CD4-positive, alpha-beta T cell treated with Interleukin-17A for 1 hour (primary cell): ENCODE data around the gene MEIOSIN.
"Not testable (repeated sequence)": the region's sequence is repeated elsewhere in the genome, so short reads cannot be mapped to it uniquely, and the experiment has no call there.

Source experiments
- DNase-seq: peaks from one replicate; pipeline ENCODE4 v3.0.0-alpha.2; 2020

Gene MEIOSIN

GRCh38 chr19:45733160-45733810 is at the start of gene MEIOSIN:
Gene MEIOSIN (plus strand): TSS chr19:45733439. CDS start chr19:45735377, 1,938 bp downstream.
- DNase-seq = no peak

GRCh38 chr19:45685045-45685444 is 48.2 kb upstream of the MEIOSIN start:
- not testable (repeated sequence) for DNase-seq

GRCh38 chr19:45687599-45687998 is 45.6 kb upstream of the MEIOSIN start:
- DNase-seq = no peak

- peak; percentile 94 for DNase-seq
These were observed 41.6 kb upstream of the MEIOSIN start, which contains the start of gene SNRPD2 for GRCh38 chr19:45691516-45692186. Gene SNRPD2 (minus strand): TSS chr19:45691953. CDS start chr19:45691888, 65 bp downstream.

GRCh38 chr19:45692187-45693105 is 40.8 kb upstream of the MEIOSIN start, which contains the start of gene QPCTL:
Gene QPCTL (plus strand): TSS chr19:45692666. CDS start chr19:45692704, 38 bp downstream.
- peak; percentile 99 for DNase-seq

GRCh38 chr19:45693106-45693788 is 40.0 kb upstream of the MEIOSIN start:
- DNase-seq = peak; percentile 69

- no peak for DNase-seq
These were observed 31.6 kb upstream of the MEIOSIN start for GRCh38 chr19:45701676-45702075.

- DNase-seq = no peak
These were observed 28.1 kb upstream of the MEIOSIN start for GRCh38 chr19:45705115-45705514.

- DNase-seq = no peak
These were observed 27.4 kb upstream of the MEIOSIN start for GRCh38 chr19:45705710-45706415.

- no peak for DNase-seq
These were observed 22.7 kb upstream of the MEIOSIN start for GRCh38 chr19:45710356-45711130.

GRCh38 chr19:45711851-45712698 is 21.2 kb upstream of the MEIOSIN start:
- no peak for DNase-seq

- no peak for DNase-seq
These were observed 20.6 kb upstream of the MEIOSIN start for GRCh38 chr19:45712699-45713067.

GRCh38 chr19:45713141-45713540 is 20.1 kb upstream of the MEIOSIN start:
- no peak for DNase-seq

- DNase-seq = no peak
These were observed 18.1 kb upstream of the MEIOSIN start for GRCh38 chr19:45715139-45715538.

GRCh38 chr19:45716359-45717130 is 16.7 kb upstream of the MEIOSIN start:
- DNase-seq = no peak

- peak; percentile 99 for DNase-seq
These were observed 15.9 kb upstream of the MEIOSIN start for GRCh38 chr19:45717131-45717982.

GRCh38 chr19:45717983-45718650 is 15.1 kb upstream of the MEIOSIN start:
- DNase-seq = no peak

- not testable (repeated sequence) for DNase-seq
These were observed 13.2 kb upstream of the MEIOSIN start for GRCh38 chr19:45720065-45720464.
